NK-92 (cell line): Measurements from ENCODE around the gene VAV3.

Experiments used
- DNase-seq: peaks from one replicate; lab custom pipeline; 2025; ENCODE audit not compliant: unreplicated experiment; lab: John Stamatoyannopoulos, UW

VAV3 gene

GRCh38 chr1:107803579-107803978 lies 161.4 kb downstream of the VAV3 start:
- no peak for DNase-seq

- no peak for DNase-seq
Observed at GRCh38 chr1:107802654-107803053, 162.3 kb downstream of the VAV3 start.

DNA sequence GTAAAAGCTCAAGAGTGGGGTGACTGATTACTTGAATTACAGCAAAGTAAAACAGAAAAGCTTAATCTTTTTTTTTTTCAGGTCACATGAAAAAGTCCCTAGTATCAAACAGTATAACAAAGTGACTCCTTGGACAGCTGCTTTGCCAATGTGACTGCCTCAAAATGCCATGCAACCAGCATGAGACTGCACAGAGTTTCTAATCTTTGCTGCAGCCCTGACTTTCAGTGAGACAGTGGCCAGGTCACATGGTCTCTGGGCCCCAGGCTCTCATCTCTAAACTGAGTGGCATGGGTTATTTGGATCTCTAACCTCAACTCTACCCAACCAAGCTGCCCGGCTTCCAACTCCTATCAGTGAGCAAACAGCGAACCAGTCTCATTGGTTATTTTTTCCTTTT lies 169.0 kb downstream of the VAV3 start:
- DNase-seq: no peak

DNA sequence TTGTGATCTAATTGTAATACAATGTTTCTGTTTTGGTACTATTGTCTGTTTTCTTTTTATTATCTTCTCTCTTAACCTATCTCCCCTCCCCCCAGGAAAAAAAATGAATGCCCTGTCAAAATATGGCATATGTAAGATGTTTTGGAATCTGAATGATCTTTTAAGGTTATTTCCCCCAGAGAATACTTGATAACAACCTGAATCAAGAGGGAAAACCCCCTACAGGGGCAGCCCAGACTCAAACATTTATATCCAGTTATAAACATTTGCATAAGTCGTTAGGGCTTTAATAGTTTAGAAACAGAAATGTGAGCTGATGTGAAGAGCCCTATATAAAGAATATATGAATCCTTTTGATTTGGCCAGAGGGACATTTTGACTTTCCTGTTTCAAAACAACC lies 169.5 kb downstream of the VAV3 start:
- no peak for DNase-seq

GRCh38 chr1:107794571-107794970 lies 170.4 kb downstream of the VAV3 start:
- DNase-seq: no peak

- no peak for DNase-seq
Observed at GRCh38 chr1:107793896-107794453, 171.0 kb downstream of the VAV3 start.

- DNase-seq: no peak
Observed at GRCh38 chr1:107791348-107791747, 173.6 kb downstream of the VAV3 start.

DNA sequence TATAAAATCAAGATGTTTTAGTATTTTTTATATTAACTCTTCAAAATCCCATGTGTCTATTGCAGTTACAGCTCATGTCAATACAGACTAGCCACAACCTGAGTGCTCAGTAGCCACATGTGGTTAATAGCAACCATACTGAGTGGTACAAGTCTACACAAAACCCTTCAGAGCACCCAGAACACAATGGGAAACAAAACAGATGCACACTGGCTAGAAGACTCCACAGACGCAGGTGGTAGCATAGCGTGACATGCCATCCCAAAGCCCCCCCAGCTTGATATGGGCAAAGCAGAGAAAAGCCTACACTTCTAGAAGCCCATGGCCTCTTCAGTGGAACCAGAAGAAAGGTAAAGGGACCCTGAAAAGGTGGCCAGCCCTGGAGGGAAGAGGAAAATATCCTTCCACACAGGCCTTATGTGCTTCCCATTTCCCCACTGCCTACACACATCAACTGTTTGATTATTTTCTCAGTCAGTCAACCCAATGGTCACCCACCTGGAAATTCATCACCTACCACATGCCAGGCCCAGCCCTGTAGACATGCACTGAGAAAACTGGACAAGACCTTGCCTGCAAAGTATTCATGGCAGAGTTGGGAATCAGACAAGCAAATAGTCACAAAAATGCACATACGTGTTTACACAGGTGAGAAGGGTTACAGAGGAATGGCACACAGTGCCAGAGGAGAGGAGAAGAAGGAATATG lies 175.0 kb downstream of the VAV3 start:
- no peak for DNase-seq

- DNase-seq: no peak
Observed at GRCh38 chr1:107788206-107789202, 176.5 kb downstream of the VAV3 start.

GRCh38 chr1:107787299-107787698 lies 177.7 kb downstream of the VAV3 start:
- DNase-seq: no peak

GRCh38 chr1:107786203-107786845 lies 178.7 kb downstream of the VAV3 start:
- no peak for DNase-seq

DNA sequence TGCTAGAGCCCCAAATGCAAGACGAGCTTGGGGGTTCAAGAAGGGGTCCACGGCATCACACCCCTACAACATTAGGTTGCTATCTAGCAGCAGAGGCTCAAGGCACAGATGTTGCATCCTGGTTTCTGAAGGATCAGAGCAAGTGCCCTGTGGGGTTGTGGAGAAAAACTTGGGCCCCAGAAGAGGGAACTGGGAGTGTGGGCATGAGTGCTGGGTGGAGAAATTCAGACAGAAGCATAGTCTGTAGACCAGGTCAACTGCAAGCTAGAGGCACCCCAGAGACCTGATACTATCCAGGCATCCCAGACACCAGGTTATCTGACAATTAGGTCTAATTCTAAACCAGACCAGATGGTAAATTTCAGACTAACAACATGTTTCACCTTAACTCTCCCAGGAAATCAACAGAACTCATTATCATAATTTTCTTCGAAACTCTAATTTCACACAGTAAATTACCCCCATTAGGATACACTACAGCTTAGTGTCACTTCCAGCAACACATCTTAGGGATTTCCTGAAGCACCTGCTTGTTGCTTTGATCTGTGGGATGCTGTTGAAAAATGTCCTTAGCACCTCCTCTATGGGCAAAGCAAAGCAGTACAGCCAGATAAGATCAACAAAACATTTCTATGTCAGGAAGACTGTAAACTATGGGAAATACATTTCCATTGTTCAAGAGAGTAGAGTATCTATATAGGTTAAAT lies 179.3 kb downstream of the VAV3 start:
- DNase-seq: no peak

- no peak for DNase-seq
Observed at GRCh38 chr1:107782217-107782845, 182.6 kb downstream of the VAV3 start.

- no peak for DNase-seq
Observed at GRCh38 chr1:107781245-107781644, 183.7 kb downstream of the VAV3 start.

- no peak for DNase-seq
Observed at GRCh38 chr1:107777664-107778047, 187.3 kb downstream of the VAV3 start.

DNA sequence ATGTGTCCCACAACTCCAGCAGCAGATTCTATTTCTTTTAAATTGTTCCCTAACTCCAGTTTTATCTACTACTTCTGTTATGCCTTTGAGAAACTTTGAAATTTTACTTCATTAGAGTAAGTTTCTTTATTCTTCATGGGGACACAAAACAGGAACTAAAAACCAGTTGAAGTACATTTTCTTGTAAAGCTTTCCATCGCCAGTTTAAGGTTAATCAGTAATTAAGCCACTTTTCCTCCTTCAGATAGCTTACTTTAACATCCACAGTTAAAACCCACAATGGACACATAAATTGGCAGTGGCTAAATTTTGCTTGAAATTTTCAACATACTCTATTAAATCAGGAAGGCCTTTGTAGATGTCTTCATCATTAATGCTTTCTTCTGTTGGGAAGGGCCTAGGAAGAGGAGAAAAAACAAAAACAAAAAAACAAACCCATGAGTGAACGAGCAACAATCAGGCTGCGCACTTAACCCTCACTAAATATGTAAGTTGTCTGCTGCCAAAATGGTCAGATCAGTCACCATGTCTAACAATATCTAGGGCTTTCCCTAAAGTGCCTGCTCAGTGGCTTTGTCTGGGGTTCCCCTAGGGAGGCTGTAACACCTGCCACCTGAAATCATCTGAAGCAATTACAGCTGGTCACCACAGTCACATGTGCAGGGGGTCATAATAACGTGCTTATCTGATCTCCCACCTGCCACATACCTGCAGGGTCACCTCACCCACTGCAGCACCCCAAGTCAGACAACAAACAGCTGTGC lies 187.9 kb downstream of the VAV3 start:
- DNase-seq: no peak

DNA sequence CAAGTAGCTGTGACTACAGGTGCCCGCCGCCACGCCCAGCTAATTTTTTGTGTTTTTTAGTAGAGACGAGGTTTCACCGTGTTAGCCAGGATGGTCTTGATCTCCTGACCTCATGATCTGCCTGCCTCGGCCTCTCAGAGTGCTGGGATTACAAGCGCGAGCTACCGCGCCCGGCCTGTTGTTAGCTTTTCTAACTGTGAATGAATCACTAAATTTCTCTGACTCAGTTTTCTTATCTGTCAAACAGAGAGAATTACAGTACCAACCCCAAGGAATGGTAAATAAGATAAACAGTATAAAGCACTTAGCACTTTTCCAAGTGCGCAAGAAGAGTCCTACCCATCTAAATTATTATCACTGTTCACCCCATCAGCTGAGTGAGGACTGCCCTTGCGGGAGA lies 193.6 kb downstream of the VAV3 start:
- DNase-seq: no peak

DNA sequence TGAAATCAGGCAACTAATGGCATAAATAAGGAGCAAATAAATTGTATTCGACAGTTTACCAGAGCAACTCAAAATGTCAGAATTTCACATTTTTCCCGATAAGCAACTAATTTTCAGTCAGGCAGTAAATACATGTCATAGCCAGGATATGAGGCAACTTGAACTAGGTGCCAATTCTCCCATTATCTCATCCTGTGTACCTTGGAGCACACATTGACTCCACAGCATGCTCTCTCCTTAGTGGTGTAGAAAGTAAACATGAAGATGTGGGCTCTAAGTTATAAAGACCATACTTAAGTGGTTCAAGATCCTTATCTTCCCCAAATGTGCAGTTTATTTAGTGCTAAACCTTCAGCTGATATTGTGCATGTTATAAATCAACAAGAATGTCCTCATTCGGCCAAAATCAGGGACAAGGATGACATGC lies 197.8 kb downstream of the VAV3 start:
- no peak for DNase-seq

DNA sequence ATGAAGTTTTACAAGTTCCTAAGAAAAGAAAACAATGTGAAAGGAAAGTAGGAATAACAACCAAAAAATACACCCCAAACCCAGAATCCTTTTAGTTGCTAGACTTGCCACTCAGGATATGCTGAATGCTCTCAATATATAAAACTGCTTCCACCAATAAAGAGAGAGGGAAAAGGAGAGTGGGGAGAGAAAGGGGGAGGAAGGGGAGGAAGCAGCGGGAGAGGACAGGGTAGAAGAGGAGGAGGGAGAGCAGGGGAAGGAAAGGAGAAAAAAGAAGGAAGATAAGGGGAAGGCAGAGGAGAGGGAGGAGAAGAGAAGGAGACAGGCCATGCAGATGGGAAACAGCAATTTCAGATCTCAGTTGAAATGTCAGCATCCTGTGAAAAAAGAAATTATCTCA lies 198.4 kb downstream of the VAV3 start:
- DNase-seq: no peak
